Endothelial cell of umbilical vein (primary cell): Measurements from ENCODE around the gene CHGA. TPM values are rescaled to one million over a fixed set of nuclear protein-coding genes. Genes with fewer than 3 reads are reported as not detected.

Experiments used
- BruUV-seq: library from RNA; stranded (reverse); fragments of 400-500 nt; replicated peaks from 2 replicates; lab custom pipeline; 2021; lab: Mats Ljungman, UMichigan
- CTCF ChIA-PET: fragments of 300-600, 350-600 bp; sonication (Branson Sonifier 250); formaldehyde crosslinking; loops from one replicate; lab custom pipeline; 2021; ENCODE audit warnings: antibody characterized with exemption, inconsistent platforms; lab: Charles Lee
- POLR2A ChIA-PET: fragments of 300-600, 350-600 bp; sonication (Branson Sonifier 250); formaldehyde crosslinking; loops from one replicate; lab custom pipeline; 2021; ENCODE audit warnings: antibody characterized with exemption, inconsistent platforms; lab: Charles Lee
- DNase-seq: peaks from one replicate; pipeline ENCODE4 v3.0.0-alpha.2; 2011; ENCODE audit warnings: low read depth, low spot score
- FAIRE-seq: peaks from 2 replicates; lab custom pipeline; 2011; peaks lifted over from hg19 to GRCh38; lab: Jason Lieb, UNC
- H2AFZ ChIP-seq: 2 replicates; pipeline ENCODE4 v1.6.0; 2012; ENCODE audit warnings: low read depth, low read length, control low read depth, inconsistent platforms
- H3K27ac ChIP-seq: 2 replicates; pipeline ENCODE4 v1.5.1; 2011; ENCODE audit warnings: low read depth, mild to moderate bottlenecking, control low read depth, low read length, moderate library complexity; ENCODE audit not compliant: insufficient read depth
- H3K27me3 ChIP-seq, 2 experiments: 2 replicates each; pipeline versions ENCODE4 v1.6.0 to v1.6.1; 2011; ENCODE audit warnings: low read length in 2 of 2, mixed read lengths in 1 of 2; ENCODE audit not compliant: control insufficient read depth in 2 of 2, insufficient read depth in 2 of 2
- H3K36me3 ChIP-seq, 2 experiments: 2 replicates in 1 of 2; 3 replicates in 1 of 2; pipeline ENCODE4 v1.5.1; 2011; ENCODE audit warnings: low read length in 2 of 2, mild to moderate bottlenecking in 1 of 2, moderate library complexity in 1 of 2; ENCODE audit not compliant: control insufficient read depth in 2 of 2, insufficient read depth in 2 of 2; ENCODE audit errors: extremely low read depth in 1 of 2
- H3K4me1 ChIP-seq: 3 replicates; pipeline ENCODE4 v1.5.1; 2011; ENCODE audit warnings: mild to moderate bottlenecking, low read length; ENCODE audit not compliant: control insufficient read depth, insufficient read depth; ENCODE audit errors: extremely low read depth
- H3K4me2 ChIP-seq: 2 replicates; pipeline ENCODE4 v1.6.1; 2011; ENCODE audit warnings: low read length, control low read depth, mixed read lengths; ENCODE audit not compliant: insufficient read depth
- H3K4me3 ChIP-seq, 3 experiments: fragments of 200-600 bp in 1 of 3; sonication (generic), shearing (Covaris generic) in 1 of 3; replicated peaks in 1 of 3; 2 replicates each; pipeline ENCODE4 v1.5.1; 2011 to 2016; ENCODE audit warnings: control low read depth in 3 of 3, low read length in 3 of 3, mild to moderate bottlenecking in 2 of 3, inconsistent platforms in 1 of 3, low read depth in 1 of 3, moderate library complexity in 1 of 3; ENCODE audit not compliant: insufficient read depth in 1 of 3
- H3K79me2 ChIP-seq: 2 replicates; pipeline ENCODE4 v1.6.0; 2012; ENCODE audit warnings: low read length, inconsistent platforms; ENCODE audit not compliant: control insufficient read depth, insufficient read depth
- H3K9ac ChIP-seq: replicated peaks from 2 replicates; pipeline ENCODE3; 2011; ENCODE audit warnings: low read length, control low read depth; ENCODE audit not compliant: insufficient read depth; ENCODE audit errors: extremely low read depth
- H3K9me1 ChIP-seq: replicated peaks from 3 replicates; pipeline ENCODE4 v1.6.0; 2011; ENCODE audit warnings: mild to moderate bottlenecking, low read length; ENCODE audit not compliant: control insufficient read depth, insufficient read depth; ENCODE audit errors: extremely low read depth
- H3K9me3 ChIP-seq: replicated peaks from 2 replicates; pipeline ENCODE4 v1.5.1; 2012; ENCODE audit warnings: low read length, inconsistent platforms; ENCODE audit not compliant: control insufficient read depth, insufficient read depth
- H4K20me1 ChIP-seq: replicated peaks from 2 replicates; pipeline ENCODE3; 2011; ENCODE audit warnings: mild to moderate bottlenecking, low read length; ENCODE audit not compliant: control insufficient read depth, insufficient read depth; ENCODE audit errors: extremely low read depth
- EZH2 ChIP-seq: IDR thresholded peaks from 2 replicates; pipeline ENCODE4 v1.6.1; 2012; ENCODE audit warnings: borderline replicate concordance, low read depth, mild to moderate bottlenecking, moderate library complexity, low read length, inconsistent platforms; ENCODE audit not compliant: severe bottlenecking
- FOS ChIP-seq: IDR thresholded peaks from 2 replicates; pipeline ENCODE4 v1.6.1; 2011; ENCODE audit warnings: mild to moderate bottlenecking, low read length, moderate library complexity, borderline replicate concordance; ENCODE audit not compliant: insufficient read depth
- GATA2 ChIP-seq: IDR thresholded peaks from 2 replicates; pipeline ENCODE4 v1.7.0; 2011; ENCODE audit warnings: low read depth, mild to moderate bottlenecking, moderate library complexity, mixed read lengths, low read length; ENCODE audit not compliant: insufficient read length, insufficient read depth
- JUN ChIP-seq: IDR thresholded peaks from 2 replicates; pipeline ENCODE4 v1.6.1; 2011; ENCODE audit warnings: borderline replicate concordance, low read depth; ENCODE audit not compliant: insufficient read length, insufficient read depth
- MYC ChIP-seq: IDR thresholded peaks from one replicate; pipeline ENCODE4 v1.6.1; 2011; ENCODE audit warnings: mild to moderate bottlenecking, low read depth, low read length
- POLR2A ChIP-seq: IDR thresholded peaks from 2 replicates; pipeline ENCODE4 v1.6.1; 2012; ENCODE audit warnings: low read depth, mild to moderate bottlenecking, control low read depth, low read length
- POLR2AphosphoS5 ChIP-seq: IDR thresholded peaks from 2 replicates; pipeline ENCODE4 v1.6.1; 2012; ENCODE audit warnings: low read depth, mild to moderate bottlenecking, control low read depth, low read length, moderate library complexity; ENCODE audit not compliant: insufficient read depth
- dilution Hi-C: fragments of 300-500 bp; cut with MboI; formaldehyde crosslinking; loops from one replicate; pipeline ENCODE4 v1.15.0; 2019; ENCODE audit warnings: low sequenced_read_pairs; ENCODE audit not compliant: extremely low pct_ligation_motif_present
- intact Hi-C: fragments of 100-400 bp; cut with micrococcal nuclease; formaldehyde crosslinking; loops from one replicate; pipeline ENCODE4 v1.10.0; 2022
- polyA plus RNA-seq, 4 experiments: library from polyadenylated mRNA; depleted of rRNA in 3 of 4; stranded (reverse) in 3 of 4; unstranded in 1 of 4; fragments of >200 nt; gene quantifications; 2 replicates each; pipeline versions ENCODE4 v1.2.1 to v1.2.3, GENCODE V29; 2011 to 2012; ENCODE audit warnings: missing spikeins in 1 of 4
- total RNA-seq: library from RNA; stranded (reverse); gene quantifications from 2 replicates; pipeline ENCODE4 v1.2.3, GENCODE V29; 2021
- TF ChIP-seq, protein P1 (sequence below), 2 donors: IDR thresholded peaks; 1 replicate in 1 of 2; 2 replicates in 1 of 2; pipeline ENCODE4 v1.5.1; 2011; ENCODE audit warnings: low read length in 2 of 2, mild to moderate bottlenecking in 2 of 2, moderate library complexity in 2 of 2, control low read depth in 1 of 2, inconsistent platforms in 1 of 2, low read depth in 1 of 2; ENCODE audit not compliant: insufficient read depth in 1 of 2; ENCODE audit errors: extremely low read depth in 1 of 2
- TF ChIP-seq, protein P2 (sequence below): IDR thresholded peaks from 2 replicates; pipeline ENCODE4 v1.6.1; 2011; ENCODE audit not compliant: insufficient read depth, insufficient read length

Gene CHGA
- total and polyA plus RNA-seq, 2 donors (not counting 3 experiments of a cell fraction or from before 2014, with no cell fraction given), result not detected

DNA sequence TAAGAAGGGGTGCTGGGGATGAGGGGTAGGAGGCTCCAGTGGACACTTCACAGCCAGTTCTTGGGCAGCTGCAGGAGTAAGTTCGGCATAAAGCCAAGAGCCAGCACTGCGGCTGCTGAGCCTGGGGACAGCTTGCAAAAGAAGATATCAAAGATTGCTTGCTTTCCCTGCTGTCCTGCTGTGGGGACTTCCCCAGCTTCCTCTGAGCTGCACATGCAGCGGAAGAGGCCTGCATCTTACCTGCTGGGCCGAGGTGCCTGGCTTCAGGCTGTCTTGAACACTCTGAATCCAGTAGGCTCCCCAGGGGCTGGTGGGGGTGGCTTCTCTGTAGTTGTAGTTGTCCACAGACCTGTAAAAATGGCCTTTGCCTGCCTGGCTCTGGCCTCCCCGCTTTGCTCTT lies 1.3 kb downstream of the CHGA start:
- no TSS peak for BruUV-seq
- Histone ChIP-seq H3K79me2 (no peaks in the 10 kb centered on the region), H3K4me1 (no peaks in the 10 kb centered on the region), H3K27ac (no peak overlapping the region), H3K9ac (no peak overlapping the region), H3K9me3 (no peaks in the 10 kb centered on the region), H3K4me3 (no peak overlapping the region), H3K36me3 (no peaks in the 10 kb centered on the region), H3K27me3 (peaks cover 5 to 6% of the 10 kb centered on the region in 2 experiments), H4K20me1 (no peaks in the 10 kb centered on the region), H3K9me1 (no peaks in the 10 kb centered on the region), H2AFZ (no peak overlapping the region), H3K4me2 (no peak overlapping the region)
- no peak for FAIRE-seq
- intact Hi-C loops (no loop called here), dilution Hi-C loops (no loop called here)
- TF ChIP-seq, protein P1, sequence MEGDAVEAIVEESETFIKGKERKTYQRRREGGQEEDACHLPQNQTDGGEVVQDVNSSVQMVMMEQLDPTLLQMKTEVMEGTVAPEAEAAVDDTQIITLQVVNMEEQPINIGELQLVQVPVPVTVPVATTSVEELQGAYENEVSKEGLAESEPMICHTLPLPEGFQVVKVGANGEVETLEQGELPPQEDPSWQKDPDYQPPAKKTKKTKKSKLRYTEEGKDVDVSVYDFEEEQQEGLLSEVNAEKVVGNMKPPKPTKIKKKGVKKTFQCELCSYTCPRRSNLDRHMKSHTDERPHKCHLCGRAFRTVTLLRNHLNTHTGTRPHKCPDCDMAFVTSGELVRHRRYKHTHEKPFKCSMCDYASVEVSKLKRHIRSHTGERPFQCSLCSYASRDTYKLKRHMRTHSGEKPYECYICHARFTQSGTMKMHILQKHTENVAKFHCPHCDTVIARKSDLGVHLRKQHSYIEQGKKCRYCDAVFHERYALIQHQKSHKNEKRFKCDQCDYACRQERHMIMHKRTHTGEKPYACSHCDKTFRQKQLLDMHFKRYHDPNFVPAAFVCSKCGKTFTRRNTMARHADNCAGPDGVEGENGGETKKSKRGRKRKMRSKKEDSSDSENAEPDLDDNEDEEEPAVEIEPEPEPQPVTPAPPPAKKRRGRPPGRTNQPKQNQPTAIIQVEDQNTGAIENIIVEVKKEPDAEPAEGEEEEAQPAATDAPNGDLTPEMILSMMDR (IDR thresholded peaks at IDR 0.05; ENCODE audit: extremely low read depth in 1 of 2, insufficient read depth in 1 of 2, low read depth in 1 of 2, low read length in 2 of 2), result no peak
- TF ChIP-seq, protein P2, sequence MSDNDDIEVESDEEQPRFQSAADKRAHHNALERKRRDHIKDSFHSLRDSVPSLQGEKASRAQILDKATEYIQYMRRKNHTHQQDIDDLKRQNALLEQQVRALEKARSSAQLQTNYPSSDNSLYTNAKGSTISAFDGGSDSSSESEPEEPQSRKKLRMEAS, result no peak
- no peak for TF ChIP-seq POLR2AphosphoS5
- TF ChIP-seq GATA2, result no peak
- TF ChIP-seq MYC, result no peak
- TF ChIP-seq FOS, result no peak
- TF ChIP-seq JUN, result no peak
- TF ChIP-seq POLR2A, result no peak
- no peak for TF ChIP-seq EZH2
- no peak for DNase-seq
- CTCF ChIA-PET, result no interaction called here
- POLR2A ChIA-PET, result no interaction called here
